Liver (tissue), 9 donors: Measurements from ENCODE around the gene NUDT21. TPM values are rescaled to one million over a fixed set of nuclear protein-coding genes. Genes with fewer than 3 reads are reported as not detected.

Experiments
- DNase-seq: peaks from one replicate; pipeline ENCODE4 v3.0.0-alpha.2; 2017; ENCODE audit warnings: low spot score
- H3K27ac ChIP-seq, 2 donors: one replicate each; pipeline ENCODE4 v1.7.0; 2013; ENCODE audit warnings: inconsistent platforms in 2 of 2, low read length in 2 of 2, control low read depth in 1 of 2, low read depth in 1 of 2, mild to moderate bottlenecking in 1 of 2
- H3K27me3 ChIP-seq, 4 donors: one replicate each; pipeline versions ENCODE4 v1.6.1 to v1.7.0; 2013; ENCODE audit warnings: low read length in 3 of 4, inconsistent platforms in 1 of 4, mild to moderate bottlenecking in 1 of 4, moderate library complexity in 1 of 4; ENCODE audit not compliant: control insufficient read depth in 4 of 4, insufficient read depth in 4 of 4
- H3K36me3 ChIP-seq, 4 donors: one replicate each; pipeline versions ENCODE4 v1.6.1 to v1.7.0; 2013; ENCODE audit warnings: low read length in 3 of 4, mild to moderate bottlenecking in 3 of 4, low read depth in 1 of 4, moderate library complexity in 1 of 4; ENCODE audit not compliant: control insufficient read depth in 4 of 4, insufficient read depth in 3 of 4
- H3K4me1 ChIP-seq, 4 donors: one replicate each; pipeline versions ENCODE4 v1.6.1 to v1.7.0; 2013; ENCODE audit warnings: low read length in 3 of 4, mild to moderate bottlenecking in 3 of 4, moderate library complexity in 1 of 4; ENCODE audit not compliant: control insufficient read depth in 4 of 4, insufficient read depth in 4 of 4
- H3K4me3 ChIP-seq, 3 donors: one replicate each; pipeline versions ENCODE4 v1.6.1 to v1.7.0; 2013; ENCODE audit warnings: low read length in 3 of 3, control low read depth in 1 of 3, low read depth in 1 of 3, mild to moderate bottlenecking in 1 of 3
- H3K9ac ChIP-seq, 2 donors: one replicate each; pipeline ENCODE4 v1.7.0; 2013; ENCODE audit warnings: low read length in 2 of 2, mild to moderate bottlenecking in 2 of 2, moderate library complexity in 2 of 2, control low read depth in 1 of 2, low read depth in 1 of 2
- H3K9me3 ChIP-seq, 4 donors: one replicate each; pipeline versions ENCODE4 v1.6.1 to v1.7.0; 2013; ENCODE audit warnings: low read length in 3 of 4; ENCODE audit not compliant: control insufficient read depth in 4 of 4
- FOXA2 ChIP-seq: IDR thresholded peaks from 2 replicates; pipeline ENCODE4 v1.6.1; 2016; ENCODE audit warnings: antibody characterized with exemption
- HNF4A ChIP-seq, 2 donors: conservative IDR thresholded peaks; 2 replicates each; pipeline ENCODE4 v1.6.1; 2016; ENCODE audit warnings: antibody characterized with exemption in 2 of 2, mild to moderate bottlenecking in 2 of 2
- HNF4G ChIP-seq: IDR thresholded peaks from 2 replicates; pipeline ENCODE4 v1.6.1; 2016; ENCODE audit warnings: antibody characterized with exemption
- JUND ChIP-seq, 2 donors: IDR thresholded peaks; 2 replicates each; pipeline ENCODE4 v1.6.1; 2016; ENCODE audit warnings: antibody characterized with exemption in 2 of 2
- NR2F2 ChIP-seq: IDR thresholded peaks from 2 replicates; pipeline ENCODE4 v1.6.1; 2016; ENCODE audit warnings: antibody characterized with exemption
- RAD21 ChIP-seq, 2 donors: IDR thresholded peaks; 2 replicates each; pipeline ENCODE4 v1.6.1; 2016; ENCODE audit warnings: antibody characterized with exemption in 2 of 2, mild to moderate bottlenecking in 2 of 2
- RXRA ChIP-seq, 2 donors: IDR thresholded peaks; 2 replicates each; pipeline ENCODE4 v1.6.1; 2017 to 2018; ENCODE audit warnings: antibody characterized with exemption in 2 of 2, mild to moderate bottlenecking in 1 of 2
- SP1 ChIP-seq: IDR thresholded peaks from 2 replicates; pipeline ENCODE4 v1.6.1; 2018; ENCODE audit warnings: antibody characterized with exemption, mild to moderate bottlenecking
- TAF1 ChIP-seq: conservative IDR thresholded peaks from 2 replicates; pipeline ENCODE4 v1.6.1; 2016; ENCODE audit warnings: antibody characterized with exemption, mild to moderate bottlenecking
- YY1 ChIP-seq: IDR thresholded peaks from 2 replicates; pipeline ENCODE4 v1.6.1; 2016; ENCODE audit warnings: antibody characterized with exemption, mild to moderate bottlenecking
- WGBS: extraction: QIAGEN DNeasy Blood & Tissue Kit; methylation state at CpG from one replicate; pipeline ENCODE4 v1.1.7; 2013; 5-methylcytosine and 5-hydroxymethylcytosine counted together
- polyA plus RNA-seq, 2 donors: library from polyadenylated mRNA; stranded (reverse) in 1 of 2; unstranded in 1 of 2; fragments of 200-250 nt in 1 of 2; fragments of >200 nt in 1 of 2; fragmentation: Nextera tagmentation in 1 of 2; extraction: Ambion mirVana in 1 of 2; gene quantifications; one replicate each; pipeline versions ENCODE4 v1.2.1 to v1.2.3, GENCODE V29; 2013 to 2015
- total RNA-seq, 2 donors: library from RNA; depleted of rRNA; stranded (reverse); fragments of >200 nt; gene quantifications; one replicate each; pipeline ENCODE4 v1.2.3, GENCODE V29; 2014
- TF ChIP-seq, protein P1 (sequence below): IDR thresholded peaks from 2 replicates; pipeline ENCODE4 v1.6.1; 2016; ENCODE audit warnings: antibody characterized with exemption
- TF ChIP-seq, protein P2 (sequence below): IDR thresholded peaks from 2 replicates; pipeline ENCODE4 v1.6.1; 2016; ENCODE audit warnings: antibody characterized with exemption
- TF ChIP-seq, protein P3 (sequence below): IDR thresholded peaks from 2 replicates; pipeline ENCODE4 v1.6.1; 2016; ENCODE audit warnings: antibody characterized with exemption
- TF ChIP-seq, protein P4 (sequence below): IDR thresholded peaks from 2 replicates; pipeline ENCODE4 v1.6.1; 2016; ENCODE audit warnings: antibody characterized with exemption, mild to moderate bottlenecking
- donor health status: healthy.
- donor health status: healthy.
- donor health status: healthy.
- donor health status: healthy.
- donor health status: healthy.

NUDT21 gene
- total and polyA plus RNA-seq, 4 donors, result 19.3 to 43.9 (median 27.2) TPM

DNA sequence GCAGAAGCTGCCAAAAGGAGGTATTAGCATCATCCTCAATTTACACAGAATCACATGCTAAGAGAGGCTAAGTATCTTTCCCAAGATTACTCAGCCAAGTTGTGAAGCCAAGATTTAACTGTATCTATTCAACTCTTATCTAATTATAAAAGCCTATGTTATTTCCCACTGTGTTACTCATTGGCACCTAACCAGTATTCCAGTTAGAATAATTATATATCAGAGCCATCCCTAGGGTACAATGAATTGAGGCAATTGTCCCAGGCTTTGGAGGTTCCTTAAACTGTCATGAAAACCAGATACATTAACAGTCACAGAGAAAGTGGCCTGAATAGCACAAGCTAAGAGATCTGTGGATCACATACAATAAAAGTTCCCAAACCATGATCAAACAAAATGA lies 14.9 kb downstream of the NUDT21 start:
- H3K4me1 ChIP-seq, result no peaks in the 10 kb centered on the region
- H3K27me3 ChIP-seq, result no peaks in the 10 kb centered on the region
- H3K27ac ChIP-seq, result no peak overlapping the region
- H3K9ac ChIP-seq, result no peak overlapping the region
- peaks cover 2 to 42% (median 18%) of the 10 kb centered on the region in 4 donors for H3K36me3 ChIP-seq
- no peak for DNase-seq
- H3K9me3 ChIP-seq, result no peaks in the 10 kb centered on the region
- TF ChIP-seq JUND (IDR thresholded peaks at IDR 0.05) (no peak), RAD21 (IDR thresholded peaks at IDR 0.05) (no peak), YY1 (no peak), RXRA (IDR thresholded peaks at IDR 0.05) (no peak), SP1 (no peak), HNF4G (no peak)
- TF ChIP-seq, protein P1, sequence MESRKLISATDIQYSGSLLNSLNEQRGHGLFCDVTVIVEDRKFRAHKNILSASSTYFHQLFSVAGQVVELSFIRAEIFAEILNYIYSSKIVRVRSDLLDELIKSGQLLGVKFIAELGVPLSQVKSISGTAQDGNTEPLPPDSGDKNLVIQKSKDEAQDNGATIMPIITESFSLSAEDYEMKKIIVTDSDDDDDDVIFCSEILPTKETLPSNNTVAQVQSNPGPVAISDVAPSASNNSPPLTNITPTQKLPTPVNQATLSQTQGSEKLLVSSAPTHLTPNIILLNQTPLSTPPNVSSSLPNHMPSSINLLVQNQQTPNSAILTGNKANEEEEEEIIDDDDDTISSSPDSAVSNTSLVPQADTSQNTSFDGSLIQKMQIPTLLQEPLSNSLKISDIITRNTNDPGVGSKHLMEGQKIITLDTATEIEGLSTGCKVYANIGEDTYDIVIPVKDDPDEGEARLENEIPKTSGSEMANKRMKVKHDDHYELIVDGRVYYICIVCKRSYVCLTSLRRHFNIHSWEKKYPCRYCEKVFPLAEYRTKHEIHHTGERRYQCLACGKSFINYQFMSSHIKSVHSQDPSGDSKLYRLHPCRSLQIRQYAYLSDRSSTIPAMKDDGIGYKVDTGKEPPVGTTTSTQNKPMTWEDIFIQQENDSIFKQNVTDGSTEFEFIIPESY, result no peak
- TF ChIP-seq, protein P2, sequence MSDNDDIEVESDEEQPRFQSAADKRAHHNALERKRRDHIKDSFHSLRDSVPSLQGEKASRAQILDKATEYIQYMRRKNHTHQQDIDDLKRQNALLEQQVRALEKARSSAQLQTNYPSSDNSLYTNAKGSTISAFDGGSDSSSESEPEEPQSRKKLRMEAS, result no peak
- no peak overlapping the region for H3K4me3 ChIP-seq

DNA sequence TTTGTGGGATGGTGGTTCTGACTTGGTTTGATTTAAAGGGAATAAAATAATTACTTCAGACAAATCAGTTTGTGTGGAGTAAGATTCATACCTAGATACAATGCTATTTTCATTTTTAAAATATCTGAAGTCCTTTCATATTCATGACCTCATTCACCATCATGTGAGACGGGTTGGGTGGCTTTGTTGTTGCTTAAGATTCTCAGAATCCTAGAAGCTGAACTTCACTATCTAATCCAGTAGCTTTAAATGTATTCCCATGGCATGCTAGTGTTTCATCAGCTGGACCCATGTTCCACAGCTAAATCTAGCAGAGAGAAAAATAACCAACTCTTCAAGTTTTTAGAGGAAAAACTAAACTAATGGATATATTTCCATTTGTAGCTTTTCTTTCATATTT lies 23.0 kb downstream of the NUDT21 start:
- H3K36me3 ChIP-seq, result peaks cover 1 to 18% (median 9%) of the 10 kb centered on the region in 4 donors
- H3K27ac ChIP-seq, result no peak overlapping the region
- peaks cover under 1 to 11% (median 10%) of the 10 kb centered on the region in 4 donors for H3K4me1 ChIP-seq
- DNase-seq, result no peak
- H3K9ac ChIP-seq, result no peak overlapping the region
- H3K27me3 ChIP-seq, result no peaks in the 10 kb centered on the region
- no peaks in the 10 kb centered on the region for H3K9me3 ChIP-seq
- WGBS, result 92% methylated on average over 1 of the region's 1 CpG
- TF ChIP-seq TAF1, result no peak
- TF ChIP-seq JUND (IDR thresholded peaks at IDR 0.05), result no peak
- TF ChIP-seq, protein P3, sequence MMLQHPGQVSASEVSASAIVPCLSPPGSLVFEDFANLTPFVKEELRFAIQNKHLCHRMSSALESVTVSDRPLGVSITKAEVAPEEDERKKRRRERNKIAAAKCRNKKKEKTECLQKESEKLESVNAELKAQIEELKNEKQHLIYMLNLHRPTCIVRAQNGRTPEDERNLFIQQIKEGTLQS, result no peak
- TF ChIP-seq, protein P4, sequence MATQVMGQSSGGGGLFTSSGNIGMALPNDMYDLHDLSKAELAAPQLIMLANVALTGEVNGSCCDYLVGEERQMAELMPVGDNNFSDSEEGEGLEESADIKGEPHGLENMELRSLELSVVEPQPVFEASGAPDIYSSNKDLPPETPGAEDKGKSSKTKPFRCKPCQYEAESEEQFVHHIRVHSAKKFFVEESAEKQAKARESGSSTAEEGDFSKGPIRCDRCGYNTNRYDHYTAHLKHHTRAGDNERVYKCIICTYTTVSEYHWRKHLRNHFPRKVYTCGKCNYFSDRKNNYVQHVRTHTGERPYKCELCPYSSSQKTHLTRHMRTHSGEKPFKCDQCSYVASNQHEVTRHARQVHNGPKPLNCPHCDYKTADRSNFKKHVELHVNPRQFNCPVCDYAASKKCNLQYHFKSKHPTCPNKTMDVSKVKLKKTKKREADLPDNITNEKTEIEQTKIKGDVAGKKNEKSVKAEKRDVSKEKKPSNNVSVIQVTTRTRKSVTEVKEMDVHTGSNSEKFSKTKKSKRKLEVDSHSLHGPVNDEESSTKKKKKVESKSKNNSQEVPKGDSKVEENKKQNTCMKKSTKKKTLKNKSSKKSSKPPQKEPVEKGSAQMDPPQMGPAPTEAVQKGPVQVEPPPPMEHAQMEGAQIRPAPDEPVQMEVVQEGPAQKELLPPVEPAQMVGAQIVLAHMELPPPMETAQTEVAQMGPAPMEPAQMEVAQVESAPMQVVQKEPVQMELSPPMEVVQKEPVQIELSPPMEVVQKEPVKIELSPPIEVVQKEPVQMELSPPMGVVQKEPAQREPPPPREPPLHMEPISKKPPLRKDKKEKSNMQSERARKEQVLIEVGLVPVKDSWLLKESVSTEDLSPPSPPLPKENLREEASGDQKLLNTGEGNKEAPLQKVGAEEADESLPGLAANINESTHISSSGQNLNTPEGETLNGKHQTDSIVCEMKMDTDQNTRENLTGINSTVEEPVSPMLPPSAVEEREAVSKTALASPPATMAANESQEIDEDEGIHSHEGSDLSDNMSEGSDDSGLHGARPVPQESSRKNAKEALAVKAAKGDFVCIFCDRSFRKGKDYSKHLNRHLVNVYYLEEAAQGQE, result no peak
- TF ChIP-seq NR2F2, result no peak
- no peak for TF ChIP-seq FOXA2
- TF ChIP-seq SP1, result no peak
- TF ChIP-seq, protein P2, result no peak
- TF ChIP-seq YY1, result no peak
- no peak for TF ChIP-seq HNF4A (conservative IDR thresholded peaks at IDR 0.05)
- TF ChIP-seq HNF4G, result no peak
- TF ChIP-seq, protein P1, result no peak
- H3K4me3 ChIP-seq, result no peak overlapping the region
